ENCODE results near the gene CBLIF. TPM values are rescaled to one million over a fixed set of nuclear protein-coding genes. Genes with fewer than 3 reads are reported as not detected.

Gene CBLIF
- total RNA-seq, 1 donor from 2014 or later: not detected

DNA sequence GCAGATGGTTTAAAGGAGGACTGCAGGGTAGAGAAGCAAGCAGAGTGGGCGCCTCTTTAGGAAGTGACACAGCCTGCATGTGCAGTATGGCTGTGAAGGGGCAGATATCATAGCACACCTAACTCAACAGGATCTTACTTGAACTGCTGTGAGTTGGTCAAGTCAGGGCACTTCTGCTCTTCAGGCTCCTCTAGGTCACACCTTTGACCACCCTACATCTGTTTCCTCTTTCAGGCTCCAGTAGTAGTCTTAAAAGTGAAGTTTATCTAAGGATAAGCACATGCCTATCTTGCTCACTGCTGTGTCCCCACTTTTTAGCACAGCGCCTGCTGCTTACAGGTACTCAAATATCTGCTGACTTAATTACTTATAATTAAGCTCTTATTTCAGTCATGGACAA is 41.2 kb downstream of the CBLIF start:
- Histone ChIP-seq H3K4me3 (no peak overlapping the region), H3K9me3 (no peaks in the 10 kb centered on the region), H3K27ac (no peak overlapping the region), H3K27me3 (ENCODE audit: low read depth) (no peaks in the 10 kb centered on the region), H3K4me1 (peaks cover 3% of the 10 kb centered on the region), H3K36me3 (peaks cover 82% of the 10 kb centered on the region)
- DNase-seq (no peak), ATAC-seq (no peak)
- intact Hi-C loops (cut with DNase I): loop anchor here (10.0 kb wide), 1 partner anchor 49 kb away; the partner anchor contains the start of gene STX3
- TF ChIP-seq CTCF (IDR thresholded peaks at IDR 0.05): no peak

DNA sequence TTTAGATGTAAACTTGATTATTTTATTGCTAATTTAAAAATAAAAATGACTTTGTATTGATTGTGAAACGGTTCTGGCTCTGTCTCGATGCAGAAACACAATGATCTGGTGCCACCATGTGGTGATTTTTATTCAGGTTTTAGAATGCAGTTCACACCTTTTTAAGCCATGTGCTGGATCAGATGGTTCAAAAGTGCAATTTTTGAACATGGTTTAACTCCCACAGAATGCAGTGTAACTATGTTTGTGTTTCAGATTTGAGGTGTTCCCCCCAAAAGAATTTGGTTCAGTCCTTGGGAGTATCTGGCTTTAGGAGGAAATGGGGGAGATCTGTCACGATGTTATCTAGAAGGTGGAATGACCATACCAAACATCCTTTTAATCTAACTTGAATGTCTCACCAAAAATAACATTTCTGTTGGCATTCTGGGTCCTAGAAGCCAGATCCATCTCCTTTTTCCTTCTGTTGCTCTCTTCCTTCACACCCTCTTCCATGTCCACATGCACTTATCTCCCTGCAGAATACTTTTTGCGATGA is 42.6 kb downstream of the CBLIF start:
- intact Hi-C loops (cut with DNase I): loop anchor here (10.0 kb wide), 1 partner anchor 48 kb away; the partner anchor contains the start of gene STX3
- TF ChIP-seq CTCF (IDR thresholded peaks at IDR 0.05): peak; percentile 73
- DNase-seq (no peak), ATAC-seq (peak; percentile 76 to 84)
- Histone ChIP-seq H3K27ac (no peak overlapping the region), H3K4me3 (no peak overlapping the region), H3K27me3 (ENCODE audit: low read depth) (no peaks in the 10 kb centered on the region), H3K9me3 (no peaks in the 10 kb centered on the region), H3K4me1 (no peaks in the 10 kb centered on the region), H3K36me3 (peaks cover 82% of the 10 kb centered on the region)

- Histone ChIP-seq H3K27ac (no peak overlapping the region), H3K4me1 (no peaks in the 10 kb centered on the region), H3K27me3 (ENCODE audit: low read depth) (no peaks in the 10 kb centered on the region), H3K4me3 (no peak overlapping the region), H3K36me3 (peaks cover 82% of the 10 kb centered on the region), H3K9me3 (no peaks in the 10 kb centered on the region)
- peak; percentile 34 to 51 for ATAC-seq
- no peak for DNase-seq
- no peak for TF ChIP-seq CTCF (IDR thresholded peaks at IDR 0.05)
- intact Hi-C loops (cut with DNase I): loop anchor here (10.0 kb wide), 1 partner anchor 47 kb away; the partner anchor contains the start of gene STX3
Measured at GRCh38 chr11:59801981-59802638, 43.2 kb downstream of the CBLIF start.

GRCh38 chr11:59801160-59801706 is 44.1 kb downstream of the CBLIF start:
- no peak for TF ChIP-seq CTCF (IDR thresholded peaks at IDR 0.05)
- no peak for DNase-seq
- Histone ChIP-seq H3K9me3 (no peaks in the 10 kb centered on the region), H3K4me1 (no peaks in the 10 kb centered on the region), H3K27ac (no peak overlapping the region), H3K27me3 (ENCODE audit: low read depth) (no peaks in the 10 kb centered on the region), H3K36me3 (peaks cover 82% of the 10 kb centered on the region), H3K4me3 (no peak overlapping the region)
- intact Hi-C loops (cut with DNase I): loop anchor here (10.0 kb wide), 1 partner anchor 46 kb away; the partner anchor contains the start of gene STX3
- ATAC-seq: no peak

DNA sequence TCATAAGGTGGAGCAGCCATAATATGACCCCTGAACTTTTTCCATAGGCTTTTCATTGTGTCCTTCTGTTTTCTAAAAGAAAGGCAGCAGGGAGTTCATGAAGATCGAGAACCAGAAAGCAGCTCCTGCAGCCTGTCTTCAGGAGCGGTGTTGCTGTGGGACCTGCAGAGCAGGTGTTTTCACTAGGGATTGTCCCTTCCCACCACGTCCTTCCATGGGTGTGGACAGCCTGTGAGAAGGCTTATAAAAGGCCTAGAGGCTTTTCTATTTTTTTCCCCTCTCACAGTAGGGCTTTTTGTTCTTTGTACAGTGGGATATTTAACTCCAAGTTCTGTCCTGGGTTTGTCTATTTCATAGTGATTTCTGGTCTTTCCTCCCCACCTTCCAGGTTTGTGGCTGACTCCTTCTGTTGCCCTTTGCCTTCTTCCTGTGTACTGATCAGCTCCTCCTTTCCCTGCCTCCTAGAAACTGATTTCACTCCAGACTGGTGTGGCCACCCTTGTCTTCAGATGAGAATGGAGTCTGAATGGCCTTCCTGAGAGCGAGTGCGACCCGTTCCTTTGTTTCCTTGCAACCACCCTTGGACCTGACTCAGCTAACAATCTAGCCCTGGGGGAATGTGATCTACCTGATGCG is 44.8 kb downstream of the CBLIF start:
- Histone ChIP-seq H3K36me3 (peaks cover 82% of the 10 kb centered on the region), H3K27ac (no peak overlapping the region), H3K27me3 (ENCODE audit: low read depth) (no peaks in the 10 kb centered on the region), H3K9me3 (no peaks in the 10 kb centered on the region), H3K4me1 (no peaks in the 10 kb centered on the region), H3K4me3 (no peak overlapping the region)
- TF ChIP-seq CTCF (IDR thresholded peaks at IDR 0.05): no peak
- DNase-seq: no peak
- intact Hi-C loops (cut with DNase I): loop anchor here (10.0 kb wide), 1 partner anchor 46 kb away; the partner anchor contains the start of gene STX3
- no peak for ATAC-seq
